Mucosa of descending colon (tissue), 3 donors: ENCODE results near the gene SIL1. TPM values are rescaled to one million over a fixed set of nuclear protein-coding genes. Genes with fewer than 3 reads are reported as not detected.

Experiments used
- ATAC-seq: fragments of 200-7000 bp; cut with Tn5 transposase; one replicate; pipeline ENCODE4 v1.9.1; 2020; ENCODE audit warnings: mild to moderate bottlenecking, moderate library complexity
- DNase-seq, 3 donors: peaks; one replicate each; pipeline ENCODE4 v3.0.0-alpha.2; 2020
- H3K36me3 ChIP-seq: fragments of 200-600 bp; one replicate; pipeline ENCODE4 v1.8.0; 2021; ENCODE audit warnings: low read depth, mild to moderate bottlenecking
- H3K4me1 ChIP-seq: fragments of 200-600 bp; one replicate; pipeline ENCODE4 v1.8.0; 2021; ENCODE audit warnings: low read depth, mild to moderate bottlenecking
- H3K4me3 ChIP-seq: fragments of 200-600 bp; one replicate; pipeline ENCODE4 v1.8.0; 2021; ENCODE audit warnings: mild to moderate bottlenecking
- H3K9me3 ChIP-seq: fragments of 200-600 bp; one replicate; pipeline ENCODE4 v1.8.0; 2021; ENCODE audit warnings: mild to moderate bottlenecking
- intact Hi-C, 2 donors: fragments of 100-400 bp; cut with DNase I in 1 of 2; cut with micrococcal nuclease in 1 of 2; formaldehyde crosslinking; loops; one replicate each; pipeline versions ENCODE4 v1.11.0 to v1.11.1; 2022; cut with DNase I, micrococcal nuclease
- total RNA-seq, 3 donors: library from RNA; stranded (reverse); fragmentation: NEBNext Ultra II Directional in 2 of 3; extraction: Animal tissue kit (Norgen Biotek cat#: 25700) in 2 of 3; gene quantifications; one replicate each; pipeline versions ENCODE4 v1.2.1 to v1.2.4, GENCODE V29; 2021 to 2023
- TF ChIP-seq, protein P1 (sequence below): fragments of 200-600 bp; IDR thresholded peaks from one replicate; pipeline ENCODE4 v1.8.0; 2022; ENCODE audit warnings: antibody characterized with exemption, mild to moderate bottlenecking
- donor health status: DM: no; HTN: no; CAD: no; lungs with moderate emphysema.
- donor health status: DM: no; HTN: no; CAD: no.
- donor health status: DM: no; HTN: yes; CAD: no.

SIL1 gene
- total RNA-seq, 3 donors from 2014 or later = 35.2 to 35.8 (median 35.6) TPM

DNA sequence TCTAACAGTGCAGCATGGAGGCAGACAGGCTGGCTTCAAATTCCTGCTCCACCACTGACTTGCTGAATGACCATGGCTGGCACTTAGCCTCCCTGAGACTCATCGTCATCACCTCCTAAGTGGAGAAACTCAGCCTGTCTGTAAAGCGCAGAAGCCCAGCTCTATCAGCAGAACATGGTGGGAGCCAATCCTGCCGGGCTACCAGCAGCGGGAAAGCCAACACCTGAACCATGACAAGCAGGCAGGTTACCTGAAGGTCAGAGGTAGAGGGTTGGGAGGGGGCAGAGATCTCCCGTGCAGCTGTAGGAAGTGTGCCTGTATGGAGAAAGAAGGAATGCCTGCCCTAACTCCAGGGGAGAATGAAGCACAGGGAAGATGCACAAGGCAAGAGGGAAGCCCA is 250.4 kb downstream of the SIL1 start:
- TF ChIP-seq, protein P1, sequence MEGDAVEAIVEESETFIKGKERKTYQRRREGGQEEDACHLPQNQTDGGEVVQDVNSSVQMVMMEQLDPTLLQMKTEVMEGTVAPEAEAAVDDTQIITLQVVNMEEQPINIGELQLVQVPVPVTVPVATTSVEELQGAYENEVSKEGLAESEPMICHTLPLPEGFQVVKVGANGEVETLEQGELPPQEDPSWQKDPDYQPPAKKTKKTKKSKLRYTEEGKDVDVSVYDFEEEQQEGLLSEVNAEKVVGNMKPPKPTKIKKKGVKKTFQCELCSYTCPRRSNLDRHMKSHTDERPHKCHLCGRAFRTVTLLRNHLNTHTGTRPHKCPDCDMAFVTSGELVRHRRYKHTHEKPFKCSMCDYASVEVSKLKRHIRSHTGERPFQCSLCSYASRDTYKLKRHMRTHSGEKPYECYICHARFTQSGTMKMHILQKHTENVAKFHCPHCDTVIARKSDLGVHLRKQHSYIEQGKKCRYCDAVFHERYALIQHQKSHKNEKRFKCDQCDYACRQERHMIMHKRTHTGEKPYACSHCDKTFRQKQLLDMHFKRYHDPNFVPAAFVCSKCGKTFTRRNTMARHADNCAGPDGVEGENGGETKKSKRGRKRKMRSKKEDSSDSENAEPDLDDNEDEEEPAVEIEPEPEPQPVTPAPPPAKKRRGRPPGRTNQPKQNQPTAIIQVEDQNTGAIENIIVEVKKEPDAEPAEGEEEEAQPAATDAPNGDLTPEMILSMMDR = no peak
- Histone ChIP-seq H3K4me1 (peaks cover 2% of the 10 kb centered on the region), H3K9me3 (no peaks in the 10 kb centered on the region), H3K4me3 (no peak overlapping the region), H3K36me3 (no peaks in the 10 kb centered on the region)
- intact Hi-C loops = no loop called here
- ATAC-seq = no peak
- no peak for DNase-seq

GRCh38 chr5:138946831-138947560 is 251.2 kb downstream of the SIL1 start:
- DNase-seq (no peak), ATAC-seq (no peak)
- no peaks in the 10 kb centered on the region for H3K4me1 ChIP-seq
- TF ChIP-seq, protein P1 = no peak
- no peaks in the 10 kb centered on the region for H3K9me3 ChIP-seq
- intact Hi-C loops = no loop called here
- H3K36me3 ChIP-seq = no peaks in the 10 kb centered on the region
- H3K4me3 ChIP-seq = no peak overlapping the region

DNA sequence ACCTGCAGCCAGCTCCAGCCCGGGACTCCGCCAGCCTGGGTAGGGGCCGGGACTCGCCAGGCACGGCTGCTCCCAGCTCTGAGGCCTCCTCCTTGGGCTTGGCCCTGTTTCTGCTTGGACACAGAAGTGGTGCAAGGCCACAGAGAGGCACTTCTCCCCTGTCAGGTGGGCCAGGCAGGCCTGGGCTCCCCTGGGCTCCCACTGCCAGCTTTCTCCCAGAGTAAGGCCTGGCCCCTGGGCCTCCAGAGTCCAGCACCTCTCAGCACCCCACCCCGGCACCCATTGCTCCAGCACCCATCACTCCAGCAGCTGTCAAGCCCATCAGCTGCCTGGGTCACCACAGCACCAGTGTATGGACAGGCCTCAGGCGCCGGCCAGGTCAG is 251.9 kb downstream of the SIL1 start:
- TF ChIP-seq, protein P1 = no peak
- H3K9me3 ChIP-seq = no peaks in the 10 kb centered on the region
- H3K36me3 ChIP-seq = no peaks in the 10 kb centered on the region
- no peaks in the 10 kb centered on the region for H3K4me1 ChIP-seq
- H3K4me3 ChIP-seq = no peak overlapping the region
- ATAC-seq (no peak), DNase-seq (no peak)
- intact Hi-C loops = no loop called here

DNA sequence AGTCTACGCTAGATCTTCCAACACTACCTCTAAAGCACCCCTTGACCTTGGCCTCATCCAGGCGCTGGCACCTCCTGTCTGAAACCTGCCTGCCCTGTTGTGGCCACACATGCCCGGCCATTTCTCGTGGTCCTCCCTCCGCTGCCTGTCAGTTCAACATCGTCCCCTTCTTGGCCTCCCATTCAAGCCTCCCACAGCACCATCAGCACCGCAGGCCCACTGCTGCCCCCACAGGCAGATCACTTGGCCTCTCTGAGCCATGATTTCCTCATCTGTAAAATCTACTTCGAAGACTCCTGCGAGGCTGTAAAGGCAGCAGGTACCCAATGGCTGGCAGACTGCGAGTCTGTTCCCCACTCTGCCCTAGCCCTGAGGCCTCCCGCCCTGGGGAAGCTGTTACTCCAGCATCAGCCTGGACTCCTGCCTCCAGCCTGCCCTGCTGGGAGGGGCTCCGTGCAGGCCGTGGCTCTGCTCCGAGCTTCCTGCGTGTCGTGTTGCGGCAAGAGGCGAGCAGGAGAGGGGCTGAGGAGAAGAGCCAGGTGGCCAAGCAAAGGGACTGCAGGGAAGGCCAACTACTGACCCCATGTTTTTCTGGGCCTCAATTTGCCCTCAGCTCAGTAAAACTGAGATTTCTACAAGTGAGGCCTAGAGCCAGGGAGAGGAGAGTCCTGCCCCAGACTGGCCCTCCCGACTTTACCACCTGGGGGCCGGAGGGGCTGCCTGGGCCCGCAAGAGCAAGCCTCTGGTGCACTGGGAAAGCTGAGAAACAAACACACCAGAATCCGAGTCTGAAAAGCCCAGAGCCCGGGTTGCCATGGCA is 252.5 kb downstream of the SIL1 start:
- H3K9me3 ChIP-seq = no peaks in the 10 kb centered on the region
- H3K4me3 ChIP-seq = no peak overlapping the region
- TF ChIP-seq, protein P1 = no peak
- no peak for DNase-seq
- no peak for ATAC-seq
- H3K4me1 ChIP-seq = no peaks in the 10 kb centered on the region
- no peaks in the 10 kb centered on the region for H3K36me3 ChIP-seq
- intact Hi-C loops = no loop called here

DNA sequence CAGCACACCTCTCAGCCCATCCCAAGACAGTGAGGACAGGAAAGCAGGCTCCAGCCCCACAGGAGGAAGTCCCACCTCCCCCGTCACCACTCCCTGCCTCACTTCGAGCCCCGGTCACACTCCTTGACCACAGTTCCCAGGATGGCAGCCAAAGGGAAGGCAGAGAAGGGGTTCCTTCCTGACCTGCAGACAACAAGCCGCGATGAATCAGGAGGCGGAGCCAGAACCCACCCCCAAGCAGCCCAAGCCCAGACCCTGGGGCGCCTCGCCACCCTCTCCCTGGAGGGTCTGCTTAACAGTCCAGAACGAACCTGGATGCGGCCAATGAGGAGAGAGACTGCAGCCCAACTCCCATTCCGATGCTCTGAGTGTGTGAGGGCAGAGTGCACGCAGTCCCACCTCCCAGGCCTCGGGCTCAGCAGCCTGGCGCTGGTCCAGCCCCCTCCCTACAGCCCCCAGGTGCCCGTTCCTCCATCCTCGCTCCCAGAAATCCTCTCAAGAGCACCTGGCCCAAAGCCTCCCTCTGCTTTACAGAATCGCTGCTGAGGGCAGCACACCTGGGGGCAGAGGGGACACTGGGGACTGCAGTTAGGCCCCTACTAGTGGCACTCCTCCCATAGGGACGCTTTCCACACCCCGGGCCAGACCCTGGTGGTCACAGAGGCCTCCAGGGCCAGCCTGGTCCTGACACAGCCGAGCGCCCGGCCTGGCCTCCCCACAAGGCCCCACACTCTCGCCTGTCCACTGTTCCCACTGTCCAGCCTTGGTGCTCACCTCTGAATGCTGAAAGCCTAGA is 253.4 kb downstream of the SIL1 start:
- ATAC-seq = peak; percentile 10
- intact Hi-C loops = no loop called here
- TF ChIP-seq, protein P1 = no peak
- H3K4me1 ChIP-seq = no peaks in the 10 kb centered on the region
- no peaks in the 10 kb centered on the region for H3K9me3 ChIP-seq
- DNase-seq = no peak
- no peaks in the 10 kb centered on the region for H3K36me3 ChIP-seq
- H3K4me3 ChIP-seq = no peak overlapping the region
